ENCODE results near the gene CERK.

Gene CERK

GRCh38 chr22:46703171-46703995 lies 34.7 kb downstream of the CERK start:
- no peak for DNase-seq (ENCODE audit: low read depth in 3 of 3, low spot score in 1 of 3)

- DNase-seq (ENCODE audit: low read depth in 3 of 3, low spot score in 1 of 3): no peak
Observed at GRCh38 chr22:46701262-46701661, 36.8 kb downstream of the CERK start.

- DNase-seq (ENCODE audit: low read depth in 3 of 3, low spot score in 1 of 3): no peak
Observed at GRCh38 chr22:46699091-46699490, 39.0 kb downstream of the CERK start.

GRCh38 chr22:46697811-46698515 lies 40.1 kb downstream of the CERK start:
- no peak for DNase-seq (ENCODE audit: low read depth in 3 of 3, low spot score in 1 of 3)

GRCh38 chr22:46696614-46697013 lies 41.4 kb downstream of the CERK start:
- DNase-seq (ENCODE audit: low read depth in 3 of 3, low spot score in 1 of 3): no peak

GRCh38 chr22:46696229-46696518 lies 41.9 kb downstream of the CERK start:
- no peak for DNase-seq (ENCODE audit: low read depth in 3 of 3, low spot score in 1 of 3)

GRCh38 chr22:46695346-46696228 lies 42.5 kb downstream of the CERK start:
- DNase-seq (ENCODE audit: low read depth in 3 of 3, low spot score in 1 of 3): no peak

- no peak for DNase-seq (ENCODE audit: low read depth in 3 of 3, low spot score in 1 of 3)
Observed at GRCh38 chr22:46694416-46695170, 43.5 kb downstream of the CERK start.

GRCh38 chr22:46693634-46694415 lies 44.2 kb downstream of the CERK start:
- no peak for DNase-seq (ENCODE audit: low read depth in 3 of 3, low spot score in 1 of 3)

GRCh38 chr22:46691571-46691970 lies 46.5 kb downstream of the CERK start:
- DNase-seq (ENCODE audit: low read depth in 3 of 3, low spot score in 1 of 3): no peak

- DNase-seq (ENCODE audit: low read depth in 3 of 3, low spot score in 1 of 3): no peak
Observed at GRCh38 chr22:46690146-46690545, 47.9 kb downstream of the CERK start.

- no peak for DNase-seq (ENCODE audit: low read depth in 3 of 3, low spot score in 1 of 3)
Observed at GRCh38 chr22:46688949-46689348, 49.1 kb downstream of the CERK start.

GRCh38 chr22:46687460-46687859 lies 50.6 kb downstream of the CERK start:
- no peak for DNase-seq (ENCODE audit: low read depth in 3 of 3, low spot score in 1 of 3)

- DNase-seq (ENCODE audit: low read depth in 3 of 3, low spot score in 1 of 3): no peak
Observed at GRCh38 chr22:46687048-46687444, 51.0 kb downstream of the CERK start.

GRCh38 chr22:46686221-46687047 lies 51.6 kb downstream of the CERK start:
- DNase-seq (ENCODE audit: low read depth in 3 of 3, low spot score in 1 of 3): no peak

GRCh38 chr22:46684706-46685105 lies 53.3 kb downstream of the CERK start:
- DNase-seq (ENCODE audit: low read depth in 3 of 3, low spot score in 1 of 3): no peak

- no peak for DNase-seq (ENCODE audit: low read depth in 3 of 3, low spot score in 1 of 3)
Observed at GRCh38 chr22:46682011-46682731, 55.9 kb downstream of the CERK start.

GRCh38 chr22:46681010-46681409 lies 57.0 kb downstream of the CERK start:
- no peak for DNase-seq (ENCODE audit: low read depth in 3 of 3, low spot score in 1 of 3)
